ENCODE results near the gene DAGLA. TPM values are rescaled to one million over a fixed set of nuclear protein-coding genes. Genes with fewer than 3 reads are reported as not detected.

Gene DAGLA
- total RNA-seq, 1 experiment from 2014 or later: 9.5 TPM

DNA sequence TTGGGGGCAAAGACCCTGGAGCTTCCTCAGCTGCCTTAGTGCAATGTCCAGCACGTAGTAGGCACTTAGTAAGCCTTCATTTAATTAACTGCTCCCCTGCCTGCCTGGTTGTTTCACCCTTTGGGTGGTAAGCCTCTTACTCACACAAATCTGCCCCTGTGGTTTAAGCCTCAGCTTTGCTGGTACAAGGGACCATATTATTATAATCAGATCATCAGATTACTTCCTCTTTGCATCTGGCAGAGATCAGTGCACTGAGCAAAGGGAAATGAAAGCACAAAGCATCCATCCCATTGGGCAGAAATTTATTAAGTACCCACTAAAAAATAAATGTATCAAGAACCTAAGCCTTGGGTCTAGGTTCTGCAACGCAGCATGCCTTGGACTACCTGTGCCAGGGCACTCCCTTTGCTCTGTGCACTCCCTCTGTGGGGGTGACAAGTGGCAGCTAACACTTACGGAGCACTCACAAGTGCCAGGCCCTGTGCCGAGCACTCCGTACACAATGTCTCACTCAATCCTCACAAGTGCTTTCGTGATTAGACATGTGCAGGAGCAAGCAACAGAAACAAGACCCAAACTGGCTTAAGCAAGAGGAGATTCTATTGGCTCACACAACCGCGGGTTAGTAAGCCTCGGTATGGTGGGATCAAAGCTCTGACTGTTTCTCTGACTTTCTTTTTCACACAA, 34.9 kb upstream of the DAGLA start:
- H3K4me3 ChIP-seq (ENCODE audit: low read depth, low read length): no peak overlapping the region
- ChIA-PET POLR2A (no interaction called here), CTCF (no interaction called here)
- TF ChIP-seq, protein P1, sequence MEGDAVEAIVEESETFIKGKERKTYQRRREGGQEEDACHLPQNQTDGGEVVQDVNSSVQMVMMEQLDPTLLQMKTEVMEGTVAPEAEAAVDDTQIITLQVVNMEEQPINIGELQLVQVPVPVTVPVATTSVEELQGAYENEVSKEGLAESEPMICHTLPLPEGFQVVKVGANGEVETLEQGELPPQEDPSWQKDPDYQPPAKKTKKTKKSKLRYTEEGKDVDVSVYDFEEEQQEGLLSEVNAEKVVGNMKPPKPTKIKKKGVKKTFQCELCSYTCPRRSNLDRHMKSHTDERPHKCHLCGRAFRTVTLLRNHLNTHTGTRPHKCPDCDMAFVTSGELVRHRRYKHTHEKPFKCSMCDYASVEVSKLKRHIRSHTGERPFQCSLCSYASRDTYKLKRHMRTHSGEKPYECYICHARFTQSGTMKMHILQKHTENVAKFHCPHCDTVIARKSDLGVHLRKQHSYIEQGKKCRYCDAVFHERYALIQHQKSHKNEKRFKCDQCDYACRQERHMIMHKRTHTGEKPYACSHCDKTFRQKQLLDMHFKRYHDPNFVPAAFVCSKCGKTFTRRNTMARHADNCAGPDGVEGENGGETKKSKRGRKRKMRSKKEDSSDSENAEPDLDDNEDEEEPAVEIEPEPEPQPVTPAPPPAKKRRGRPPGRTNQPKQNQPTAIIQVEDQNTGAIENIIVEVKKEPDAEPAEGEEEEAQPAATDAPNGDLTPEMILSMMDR (IDR thresholded peaks at IDR 0.05; ENCODE audit: insufficient read depth in 1 of 2, low read depth in 1 of 2, low read length in 1 of 2, severe bottlenecking in 1 of 2, unreplicated experiment in 1 of 2): no peak
- no peaks in the 10 kb centered on the region for H3K27me3 ChIP-seq (replicated peaks; ENCODE audit: control insufficient read depth, insufficient read depth, low read length)
- H3K4me3 Mint-ChIP-seq (ENCODE audit: unreplicated experiment): no peak overlapping the region
- no peaks in the 10 kb centered on the region for H3K4me1 Mint-ChIP-seq (ENCODE audit: low read depth, unreplicated experiment)
- H3K36me3 Mint-ChIP-seq (ENCODE audit: insufficient read depth, unreplicated experiment): no peaks in the 10 kb centered on the region
- H3K4me1 ChIP-seq: 0 out of 2 replicates have a peak, but pooled peaks cover 4% of the 10 kb centered on the region
- intact Hi-C loops (cut with micrococcal nuclease; ENCODE audit: unreplicated experiment): no loop called here
- no peaks in the 10 kb centered on the region for H3K9me3 ChIP-seq
- H3K27ac Mint-ChIP-seq (ENCODE audit: unreplicated experiment): no peak overlapping the region
- no peaks in the 10 kb centered on the region for H3K36me3 ChIP-seq (ENCODE audit: control insufficient read depth, insufficient read depth, low read length)
- BruUV-seq (replicated peaks): no TSS peak
- no peaks in the 10 kb centered on the region for H3K9me3 Mint-ChIP-seq (ENCODE audit: unreplicated experiment)
- DNase-seq: no peak
- no peaks in the 10 kb centered on the region for H3K27me3 Mint-ChIP-seq (ENCODE audit: insufficient read depth, unreplicated experiment)

DNA sequence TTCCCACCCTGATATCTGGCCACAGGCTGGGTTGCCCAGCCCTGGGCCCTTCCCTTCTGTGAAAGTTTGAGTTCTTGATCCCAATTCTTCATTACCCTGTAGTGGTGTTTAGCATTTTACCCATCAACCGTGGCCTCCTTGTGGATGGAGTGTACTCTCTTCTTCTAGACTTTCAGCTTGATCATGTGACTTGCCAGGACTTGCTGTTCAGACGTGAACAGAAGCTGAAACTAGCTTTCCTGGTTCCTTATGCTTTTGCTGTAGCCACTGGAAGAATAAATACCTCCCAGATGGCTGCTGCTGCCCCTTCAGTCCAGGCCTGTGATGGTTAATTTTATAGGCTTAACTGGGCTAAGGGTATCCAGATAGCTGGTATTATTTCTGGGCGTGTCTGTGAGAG, 32.7 kb upstream of the DAGLA start:
- Mint-ChIP-seq H3K9me3 (ENCODE audit: unreplicated experiment) (no peaks in the 10 kb centered on the region), H3K27ac (ENCODE audit: unreplicated experiment) (no peak overlapping the region), H3K4me3 (ENCODE audit: unreplicated experiment) (no peak overlapping the region), H3K4me1 (ENCODE audit: low read depth, unreplicated experiment) (peaks cover 11% of the 10 kb centered on the region), H3K36me3 (ENCODE audit: insufficient read depth, unreplicated experiment) (no peaks in the 10 kb centered on the region), H3K27me3 (ENCODE audit: insufficient read depth, unreplicated experiment) (no peaks in the 10 kb centered on the region)
- Histone ChIP-seq H3K27me3 (replicated peaks; ENCODE audit: control insufficient read depth, insufficient read depth, low read length) (no peaks in the 10 kb centered on the region), H3K4me3 (ENCODE audit: low read depth, low read length) (no peak overlapping the region), H3K9me3 (no peaks in the 10 kb centered on the region), H3K36me3 (ENCODE audit: control insufficient read depth, insufficient read depth, low read length) (no peaks in the 10 kb centered on the region), H3K4me1 (peaks cover 22% of the 10 kb centered on the region)
- no TSS peak for BruUV-seq (replicated peaks)
- ChIA-PET POLR2A (no interaction called here), CTCF (interaction anchor here (0.6 to 1.3 kb wide), 3 partner anchors 9 to 58 kb away, joined by 4 to 5 read pairs (median 4); no protein-coding TSS in a partner anchor)
- DNase-seq: no peak
- intact Hi-C loops (cut with micrococcal nuclease; ENCODE audit: unreplicated experiment): no loop called here
- TF ChIP-seq, protein P1 (IDR thresholded peaks at IDR 0.05; ENCODE audit: insufficient read depth in 1 of 2, low read depth in 1 of 2, low read length in 1 of 2, severe bottlenecking in 1 of 2, unreplicated experiment in 1 of 2): no peak

DNA sequence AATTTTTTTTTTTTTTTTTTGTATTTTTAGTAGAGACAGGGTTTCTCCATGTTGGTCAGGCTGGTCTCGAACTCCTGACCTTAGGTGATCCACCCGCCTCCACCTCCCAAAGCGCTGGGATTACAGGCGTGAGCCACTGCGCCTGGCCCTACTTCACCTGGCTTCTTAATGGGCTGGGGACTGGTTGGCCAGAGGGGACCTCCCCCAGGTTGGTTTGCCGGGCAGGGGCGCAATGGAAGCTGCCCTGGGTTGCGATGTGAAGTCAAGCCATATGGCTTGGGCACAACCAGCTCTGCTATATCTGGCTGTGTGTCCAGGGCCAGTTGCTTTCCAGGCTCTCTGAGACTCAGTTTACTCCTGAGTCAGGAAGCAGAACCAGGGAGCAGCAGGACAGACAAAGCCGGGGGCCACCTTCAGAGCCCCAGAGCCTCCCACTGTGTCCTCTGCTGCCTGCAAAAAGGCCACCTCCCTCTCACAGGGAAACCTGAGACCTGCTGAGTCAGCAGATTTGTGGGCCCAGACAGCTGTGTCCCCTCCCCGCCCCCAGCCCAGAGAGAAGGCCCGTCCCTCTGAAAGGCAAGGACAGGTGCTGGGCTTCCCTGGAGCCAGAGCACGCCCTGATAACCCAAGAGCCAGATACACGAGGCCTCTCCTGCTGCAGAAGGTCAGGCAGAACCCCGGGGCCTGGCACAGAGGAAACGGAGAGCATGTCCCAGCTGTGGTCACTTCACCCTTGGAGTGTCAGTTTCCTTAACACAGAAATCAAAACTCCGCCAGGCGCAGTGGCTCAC, 29.2 kb upstream of the DAGLA start:
- Histone ChIP-seq H3K9me3 (no peaks in the 10 kb centered on the region), H3K27me3 (replicated peaks; ENCODE audit: control insufficient read depth, insufficient read depth, low read length) (no peaks in the 10 kb centered on the region), H3K4me3 (ENCODE audit: low read depth, low read length) (no peak overlapping the region), H3K36me3 (ENCODE audit: control insufficient read depth, insufficient read depth, low read length) (no peaks in the 10 kb centered on the region), H3K4me1 (peaks cover 41% of the 10 kb centered on the region)
- ChIA-PET POLR2A (interaction anchor here (0.6 kb wide), 1 partner anchor 221 kb away, joined by 3 read pairs; the partner anchor contains the start of genes CPSF7 and SDHAF2), CTCF (interaction anchor here (0.9 to 1.2 kb wide), 2 partner anchors 13 to 97 kb away, joined by 3 to 4 read pairs; no protein-coding TSS in a partner anchor)
- DNase-seq: peak; percentile 40 to 71
- Mint-ChIP-seq H3K4me1 (ENCODE audit: low read depth, unreplicated experiment) (peaks cover 31% of the 10 kb centered on the region), H3K4me3 (ENCODE audit: unreplicated experiment) (no peak overlapping the region), H3K27me3 (ENCODE audit: insufficient read depth, unreplicated experiment) (no peaks in the 10 kb centered on the region), H3K9me3 (ENCODE audit: unreplicated experiment) (no peaks in the 10 kb centered on the region), H3K27ac (ENCODE audit: unreplicated experiment) (peak overlapping the region; percentile 71), H3K36me3 (ENCODE audit: insufficient read depth, unreplicated experiment) (peaks cover 10% of the 10 kb centered on the region)
- BruUV-seq (replicated peaks): no TSS peak
- TF ChIP-seq, protein P1 (IDR thresholded peaks at IDR 0.05; ENCODE audit: insufficient read depth in 1 of 2, low read depth in 1 of 2, low read length in 1 of 2, severe bottlenecking in 1 of 2, unreplicated experiment in 1 of 2): no peak
- intact Hi-C loops (cut with micrococcal nuclease; ENCODE audit: unreplicated experiment): no loop called here
